GM10248 (cell line): ENCODE measurements around the gene SLK.

Experiments
- CTCF ChIA-PET: fragments of 300-600 bp; sonication (Branson Sonifier 250); formaldehyde crosslinking; extraction: SDS; loops from one replicate; lab custom pipeline; 2021; ENCODE audit warnings: antibody characterized with exemption; lab: Yijun Ruan, JAX
- POLR2A ChIA-PET: fragments of 350-650 bp; sonication (Branson Sonifier 250); formaldehyde crosslinking; extraction: SDS; loops from one replicate; lab custom pipeline; 2020; ENCODE audit warnings: antibody characterized with exemption; lab: Yijun Ruan, JAX
- DNase-seq: peaks from one replicate; pipeline ENCODE4 v3.0.0; 2012; ENCODE audit errors: extremely low spot score
- CTCF ChIP-seq: IDR thresholded peaks from 2 replicates; pipeline ENCODE4 v1.5.1; 2012; ENCODE audit warnings: mild to moderate bottlenecking, low read depth; ENCODE audit errors: extremely low read depth, missing control alignments, control extremely low read depth

The SLK gene

DNA sequence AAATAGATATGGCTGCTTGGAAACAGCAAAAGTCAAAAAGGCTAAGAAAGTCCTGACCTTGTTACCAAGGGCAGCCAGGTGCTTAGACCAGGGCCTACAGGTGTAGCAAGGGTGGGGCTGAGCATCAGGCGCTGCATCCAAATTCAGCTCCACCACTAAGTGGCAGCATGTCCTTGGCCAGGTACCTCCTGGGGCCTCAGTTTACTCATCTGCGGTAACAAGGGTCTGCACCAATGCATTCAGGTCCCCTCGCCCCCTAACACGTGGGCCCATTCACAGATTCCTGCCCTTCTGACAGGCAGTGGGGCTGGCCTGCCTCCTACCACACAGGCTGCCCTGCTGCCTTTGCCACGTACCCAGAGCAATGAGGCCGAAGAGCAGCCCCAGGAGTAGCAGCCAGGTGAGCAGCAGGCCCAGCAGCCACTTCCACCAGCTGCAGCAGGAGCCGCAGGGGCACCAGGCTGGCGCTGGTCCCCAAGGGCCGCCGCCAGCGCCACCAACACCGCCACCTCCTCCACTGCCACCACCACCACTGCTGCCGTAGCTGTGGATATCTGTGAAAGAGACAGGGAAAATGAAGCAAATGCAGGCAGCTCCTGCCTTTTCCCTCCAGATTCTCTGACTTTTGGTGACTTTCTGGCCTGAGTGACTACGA lies 89.8 kb downstream of the SLK start:
- CTCF ChIA-PET, result interaction anchor here (1.2 to 1.3 kb wide), 2 partner anchors 9 to 16 kb away, joined by 3 to 5 read pairs; no protein-coding TSS in a partner anchor

DNA sequence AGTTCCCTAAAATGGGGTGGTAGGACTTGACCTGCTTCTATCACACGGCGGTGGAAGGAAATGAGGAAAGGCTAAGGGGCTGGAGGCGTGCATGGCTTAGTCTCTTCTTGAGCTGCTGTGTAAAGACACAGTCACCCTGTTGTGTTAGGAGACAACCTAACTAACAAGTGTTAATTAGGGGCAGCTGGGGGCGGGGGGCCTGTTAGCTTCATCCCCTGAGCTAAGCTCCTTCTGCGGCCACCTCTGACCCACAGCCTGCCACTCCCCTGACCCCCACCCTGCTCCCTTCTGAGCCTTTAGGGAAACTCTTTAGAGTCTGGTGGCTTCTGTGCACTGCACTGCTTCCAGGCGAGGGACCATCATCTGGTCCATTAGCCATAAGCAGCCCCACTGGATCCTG lies 90.8 kb downstream of the SLK start:
- TF ChIP-seq CTCF, result no peak
- ChIA-PET CTCF (interaction anchor here (1.3 to 3.6 kb wide), 2 partner anchors 14 to 15 kb away, joined by 5 to 14 read pairs; no protein-coding TSS in a partner anchor), POLR2A (no interaction called here)
- DNase-seq, result no peak

More for the DNA sequence above, 89.8 kb downstream of the SLK start:
- no peak for DNase-seq
- no peak for TF ChIP-seq CTCF
- POLR2A ChIA-PET, result no interaction called here

GRCh38 chr10:104059364-104059763 lies 92.4 kb downstream of the SLK start:
- TF ChIP-seq CTCF, result no peak
- CTCF ChIA-PET, result interaction anchor here (3.6 kb wide), 1 partner anchor 12 kb away, joined by 14 read pairs; no protein-coding TSS in a partner anchor
- DNase-seq, result no peak
- POLR2A ChIA-PET, result no interaction called here

DNA sequence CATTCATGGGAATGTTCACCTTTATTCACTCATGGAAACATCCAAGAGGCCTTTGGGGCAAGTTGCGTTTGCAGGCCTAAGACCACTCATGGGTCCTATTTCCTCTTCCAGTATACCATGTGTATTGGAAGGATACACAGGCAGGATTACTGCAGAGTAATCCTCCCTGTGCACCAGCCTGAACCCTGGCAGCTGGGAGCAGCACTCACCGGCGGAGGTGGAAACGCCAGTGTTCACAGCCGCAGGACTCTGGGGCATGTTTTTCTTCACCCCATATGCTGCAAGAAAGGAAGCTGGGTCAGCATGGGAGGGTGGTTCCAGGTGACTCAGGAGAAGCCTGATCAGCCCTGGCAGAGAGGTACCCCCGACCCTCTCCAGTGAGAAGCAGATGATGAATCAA lies 94.3 kb downstream of the SLK start:
- POLR2A ChIA-PET, result no interaction called here
- no peak for DNase-seq
- no peak for TF ChIP-seq CTCF
- CTCF ChIA-PET, result interaction anchor here (3.6 kb wide), 1 partner anchor 11 kb away, joined by 14 read pairs; no protein-coding TSS in a partner anchor

GRCh38 chr10:104065748-104066147 lies 98.8 kb downstream of the SLK start:
- ChIA-PET POLR2A (no interaction called here), CTCF (interaction anchor here (1.4 kb wide), 2 partner anchors 10 to 353 kb away, joined by 3 to 4 read pairs; no protein-coding TSS in a partner anchor)
- DNase-seq, result no peak
- no peak for TF ChIP-seq CTCF

DNA sequence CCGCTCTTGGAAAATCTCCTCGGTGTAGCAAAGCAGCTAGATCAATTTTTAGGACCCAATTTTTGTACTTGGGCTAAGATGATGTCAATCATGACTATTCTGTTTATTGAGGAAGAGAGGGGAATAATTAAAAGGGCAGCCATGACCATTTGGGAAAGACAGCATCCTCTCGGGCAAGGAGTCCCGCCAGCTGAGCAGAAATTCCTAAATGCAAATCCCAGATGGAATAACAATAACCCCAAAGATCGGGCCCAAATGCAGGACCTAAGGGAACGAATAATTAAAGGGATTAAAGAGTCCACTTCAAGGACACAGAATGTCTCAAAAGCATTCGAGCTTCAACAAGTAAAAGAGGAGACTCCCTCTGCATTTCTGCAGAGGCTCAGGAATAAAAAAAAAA lies 100.0 kb downstream of the SLK start:
- ChIA-PET POLR2A (no interaction called here), CTCF (interaction anchor here (1.2 to 1.4 kb wide), 2 partner anchors 179 to 354 kb away, joined by 3 to 4 read pairs; no protein-coding TSS in a partner anchor)
- no peak for TF ChIP-seq CTCF
- DNase-seq, result no peak
